GM18868 (cell line): ENCODE data around the gene OXGR1.

Experiments
- ATAC-seq: cut with Tn5 transposase; IDR thresholded peaks from one replicate; pipeline ENCODE4 v1.9.1; 2021; ENCODE audit warnings: mild to moderate bottlenecking, moderate library complexity; ENCODE audit not compliant: unreplicated experiment

The OXGR1 gene

DNA sequence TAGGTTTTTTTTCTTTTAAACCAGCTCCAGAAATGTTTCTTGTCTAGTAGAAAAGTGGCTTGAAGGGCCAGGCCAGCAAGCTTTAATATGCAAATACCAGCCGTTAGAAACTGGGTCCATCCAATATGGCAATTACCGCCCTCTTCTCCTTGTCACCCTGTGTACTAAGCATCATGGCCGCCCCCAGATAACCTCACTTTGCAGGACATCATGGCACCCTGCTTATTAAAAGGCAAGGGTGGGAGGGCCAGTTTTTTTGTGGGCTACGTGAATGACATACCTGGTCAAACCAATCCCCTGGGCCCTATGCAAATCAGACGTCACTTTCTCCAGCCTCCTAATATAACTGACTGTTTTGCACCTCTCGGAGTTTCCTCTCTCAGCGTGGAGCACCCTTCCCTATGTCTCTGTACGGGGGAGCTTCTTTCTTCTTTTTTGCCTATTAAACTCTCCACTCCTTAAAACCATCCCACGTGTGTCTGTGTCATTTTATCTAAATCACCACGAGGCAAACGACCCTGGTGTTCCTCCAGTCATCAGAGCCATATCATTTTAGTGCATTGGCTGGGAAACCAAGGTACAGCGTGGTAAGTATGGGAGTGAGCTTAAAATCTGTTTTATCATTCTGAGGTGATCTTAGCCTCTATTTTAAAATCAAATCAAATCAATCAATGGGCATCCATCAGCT, 27.7 kb downstream of the OXGR1 start:
- ATAC-seq, result no peak

DNA sequence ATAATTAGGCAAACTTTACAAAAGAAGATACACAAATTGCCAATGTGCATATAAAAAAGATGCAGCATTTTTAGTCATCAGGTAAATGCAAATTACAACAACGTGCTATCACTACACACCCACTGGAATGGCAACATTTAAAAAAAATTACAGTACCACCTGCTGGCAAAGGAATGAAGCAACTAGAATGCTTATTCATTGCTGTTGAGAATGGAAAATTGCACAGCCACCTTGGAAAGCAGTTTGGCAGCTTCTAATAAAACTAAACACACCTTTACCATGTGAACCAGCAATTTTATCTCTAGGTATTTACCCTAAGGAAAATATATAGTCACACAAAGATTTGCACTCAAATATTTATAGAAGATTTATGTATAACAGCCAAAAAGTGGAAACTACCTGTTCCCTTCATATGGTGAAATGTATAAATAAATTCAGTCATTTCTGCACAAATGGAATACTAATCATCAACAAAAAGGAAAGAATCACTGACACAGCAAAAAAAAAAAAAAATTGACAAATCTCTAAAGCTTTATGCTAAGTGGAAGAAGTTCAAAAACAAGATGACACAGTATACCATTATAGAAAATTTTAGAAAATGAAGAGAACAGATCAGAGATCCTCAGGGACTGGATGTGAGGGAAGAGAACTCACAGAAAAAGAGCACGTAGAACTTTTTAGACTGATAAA, 30.3 kb downstream of the OXGR1 start:
- no peak for ATAC-seq

DNA sequence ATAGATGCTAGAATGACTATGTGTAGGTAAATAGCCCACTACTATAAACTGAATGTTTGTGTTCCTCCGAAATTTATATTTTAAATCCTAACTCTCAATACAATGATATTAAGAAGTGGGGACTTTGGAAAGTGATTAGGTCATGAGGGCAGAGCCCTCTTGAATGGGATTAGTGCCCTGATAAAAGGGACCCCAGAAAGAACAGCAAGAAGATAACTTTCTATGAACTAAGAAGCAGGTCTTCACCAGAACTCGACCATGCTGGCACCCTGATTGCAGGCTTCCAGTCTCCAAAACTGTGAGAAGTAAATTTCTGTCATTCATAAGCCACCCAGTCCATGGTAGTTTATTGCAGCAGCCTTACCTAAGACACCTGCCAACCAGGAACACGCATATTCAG, 33.9 kb downstream of the OXGR1 start:
- no peak for ATAC-seq

- ATAC-seq, result peak; percentile 76
Measured at GRCh38 chr13:96958286-96958891, 35.9 kb downstream of the OXGR1 start.

GRCh38 chr13:96952595-96952994, 41.7 kb downstream of the OXGR1 start:
- no peak for ATAC-seq

- ATAC-seq, result no peak
Measured at GRCh38 chr13:96948127-96948526, 46.1 kb downstream of the OXGR1 start.

GRCh38 chr13:96947343-96947910, 46.8 kb downstream of the OXGR1 start:
- ATAC-seq, result no peak

DNA sequence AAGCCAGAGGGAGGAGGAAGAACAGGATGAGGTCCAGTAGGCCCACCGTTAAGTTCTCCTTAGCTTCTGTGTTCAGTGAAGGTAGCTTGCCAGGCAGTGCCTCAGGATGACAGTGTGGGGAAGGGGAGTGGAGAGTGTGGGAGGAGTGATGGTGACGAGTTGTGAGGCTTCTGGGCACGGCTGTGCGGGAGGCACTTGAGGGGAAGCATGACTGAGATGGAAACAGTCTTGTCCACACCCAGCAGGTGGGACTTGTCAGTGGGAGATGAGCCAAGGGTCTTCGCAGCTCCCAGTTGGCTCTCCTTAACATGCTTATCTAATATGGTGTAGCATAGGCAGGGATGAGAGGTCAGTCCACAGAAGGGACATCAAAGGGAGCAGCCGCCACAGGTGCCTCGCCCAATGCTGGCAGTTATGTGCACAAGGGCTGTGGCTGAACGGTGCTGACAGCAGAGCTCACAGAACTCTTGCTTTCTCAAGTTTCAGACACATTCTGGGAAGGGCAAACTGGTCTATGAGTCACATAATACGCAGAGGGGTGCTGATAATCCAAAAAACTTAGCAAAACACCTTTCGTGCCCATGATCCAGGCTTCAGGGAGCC, 47.5 kb downstream of the OXGR1 start:
- ATAC-seq, result no peak

DNA sequence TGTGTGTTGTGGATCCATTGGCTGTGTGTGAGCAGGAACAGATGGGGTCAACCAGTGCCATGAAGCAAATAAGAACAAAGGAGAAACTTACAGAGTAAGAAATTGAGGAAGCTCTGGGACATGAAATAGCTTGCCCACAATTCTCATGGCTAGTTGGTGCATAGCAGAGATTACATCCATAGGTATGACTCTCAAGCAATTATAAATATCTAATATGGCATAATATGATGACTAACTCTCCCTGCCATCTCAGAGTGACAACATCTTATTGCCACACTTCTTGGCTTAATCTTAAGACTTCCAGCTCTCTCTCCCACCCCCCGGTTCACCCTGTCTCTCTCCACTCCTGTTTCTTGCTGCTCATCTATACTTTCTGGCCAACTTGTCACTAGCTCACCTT, 53.3 kb downstream of the OXGR1 start:
- ATAC-seq, result no peak

DNA sequence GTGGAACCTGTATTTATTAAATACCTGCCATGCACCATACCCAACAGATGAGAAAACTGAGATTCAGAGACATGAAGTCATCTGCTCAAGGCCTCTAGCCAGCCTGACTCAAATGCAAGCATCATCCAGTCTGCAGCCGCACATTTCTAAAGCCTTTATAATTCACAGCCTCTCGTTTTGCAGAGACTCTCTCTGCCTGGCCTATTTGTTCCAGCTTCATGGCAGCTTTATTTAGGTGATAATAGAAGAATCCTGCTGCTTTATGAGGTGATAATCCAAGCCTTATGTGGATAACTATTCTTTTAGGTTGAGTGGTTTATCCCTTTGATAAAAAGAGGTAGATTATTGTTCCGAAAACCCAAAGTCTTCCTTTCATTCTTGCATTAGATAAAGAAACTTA, 58.4 kb downstream of the OXGR1 start:
- ATAC-seq, result no peak
